ENCODE data around the gene CSNK1E. TPM values are rescaled to one million over a fixed set of nuclear protein-coding genes. Genes with fewer than 3 reads are reported as not detected.
A peak's percentile ranks its signal among the peaks of the same experiment; 100 is the strongest.

The CSNK1E gene
- polyA plus RNA-seq, 6 donors from 2014 or later, result 5.8 to 19.6 (median 10.0) TPM

GRCh38 chr22:38258895-38259294 is 58.3 kb downstream of the CSNK1E start:
- no peak for ATAC-seq (ENCODE audit: low read depth in 2 of 2)
- Mint-ChIP-seq H3K4me1 (peaks cover 14 to 29% (median 15%) of the 10 kb centered on the region in 3 donors), H3K4me3 (peak overlapping the region in 1 of 8 donors; percentile 5), H3K27me3 (no peaks in the 10 kb centered on the region), H3K27ac (peak overlapping the region in 1 of 6 donors; percentile 21), H3K36me3 (no peaks in the 10 kb centered on the region), H3K9me3 (peaks cover 0 to 1% (median 0%) of the 10 kb centered on the region in 7 donors)
- no peak for DNase-seq

GRCh38 chr22:38257650-38258250 is 59.5 kb downstream of the CSNK1E start:
- Mint-ChIP-seq H3K36me3 (no peaks in the 10 kb centered on the region), H3K4me1 (peaks cover 10 to 23% (median 15%) of the 10 kb centered on the region in 3 donors), H3K4me3 (no peak overlapping the region), H3K27me3 (no peaks in the 10 kb centered on the region), H3K27ac (no peak overlapping the region), H3K9me3 (peaks cover 0 to 1% (median 0%) of the 10 kb centered on the region in 7 donors)
- DNase-seq, result no peak
- ATAC-seq (ENCODE audit: low read depth in 2 of 2), result no peak

GRCh38 chr22:38257181-38257580 is 60.1 kb downstream of the CSNK1E start:
- Mint-ChIP-seq H3K27ac (no peak overlapping the region), H3K9me3 (peaks cover 0 to 1% (median 0%) of the 10 kb centered on the region in 7 donors), H3K4me3 (no peak overlapping the region), H3K27me3 (no peaks in the 10 kb centered on the region), H3K4me1 (peaks cover 10 to 20% (median 12%) of the 10 kb centered on the region in 3 donors), H3K36me3 (no peaks in the 10 kb centered on the region)
- no peak for DNase-seq
- ATAC-seq (ENCODE audit: low read depth in 2 of 2), result no peak

- H3K27ac Mint-ChIP-seq, result no peak overlapping the region
- peaks cover 0 to 2% (median 0%) of the 10 kb centered on the region in 7 donors for H3K9me3 Mint-ChIP-seq
- no peaks in the 10 kb centered on the region for H3K27me3 Mint-ChIP-seq
- peak overlapping the region in 1 of 8 donors; percentile 76 for H3K4me3 Mint-ChIP-seq
- no peak for DNase-seq
- no peak for ATAC-seq (ENCODE audit: low read depth in 2 of 2)
- H3K4me1 Mint-ChIP-seq, result peaks cover 8 to 17% (median 9%) of the 10 kb centered on the region in 3 donors
- H3K36me3 Mint-ChIP-seq, result no peaks in the 10 kb centered on the region
Observed at GRCh38 chr22:38255697-38256096, 61.5 kb downstream of the CSNK1E start.

GRCh38 chr22:38251341-38251692 is 65.9 kb downstream of the CSNK1E start:
- no peak overlapping the region for H3K27ac Mint-ChIP-seq
- no peak for DNase-seq
- peaks cover 0 to 7% (median 0%) of the 10 kb centered on the region in 7 donors for H3K9me3 Mint-ChIP-seq
- peaks cover 9 to 16% (median 13%) of the 10 kb centered on the region in 3 donors for H3K4me1 Mint-ChIP-seq
- H3K27me3 Mint-ChIP-seq, result no peaks in the 10 kb centered on the region
- no peak for ATAC-seq (ENCODE audit: low read depth in 2 of 2)
- no peak overlapping the region for H3K4me3 Mint-ChIP-seq
- peaks cover 0 to 17% of the 10 kb centered on the region in 2 donors for H3K36me3 Mint-ChIP-seq

- Mint-ChIP-seq H3K27ac (no peak overlapping the region), H3K4me1 (peaks cover 9 to 21% (median 13%) of the 10 kb centered on the region in 3 donors), H3K36me3 (peaks cover 0 to 17% of the 10 kb centered on the region in 2 donors), H3K9me3 (peaks cover 0 to 7% (median 0%) of the 10 kb centered on the region in 7 donors), H3K27me3 (no peaks in the 10 kb centered on the region), H3K4me3 (no peak overlapping the region)
- DNase-seq (no peak), ATAC-seq (ENCODE audit: low read depth in 2 of 2) (no peak)
Observed at GRCh38 chr22:38250643-38251340, 66.4 kb downstream of the CSNK1E start.

GRCh38 chr22:38249803-38250642 is 67.2 kb downstream of the CSNK1E start:
- no peak overlapping the region for H3K27ac Mint-ChIP-seq
- H3K36me3 Mint-ChIP-seq, result peaks cover 0 to 17% of the 10 kb centered on the region in 2 donors
- DNase-seq (no peak), ATAC-seq (ENCODE audit: low read depth in 2 of 2) (no peak)
- peaks cover 0 to 7% (median 0%) of the 10 kb centered on the region in 7 donors for H3K9me3 Mint-ChIP-seq
- peaks cover 9 to 21% (median 13%) of the 10 kb centered on the region in 3 donors for H3K4me1 Mint-ChIP-seq
- H3K27me3 Mint-ChIP-seq, result no peaks in the 10 kb centered on the region
- peak overlapping the region in 2 of 8 donors; percentile 30 to 44 for H3K4me3 Mint-ChIP-seq

GRCh38 chr22:38249301-38249700 is 67.9 kb downstream of the CSNK1E start:
- Mint-ChIP-seq H3K27ac (no peak overlapping the region), H3K27me3 (no peaks in the 10 kb centered on the region), H3K4me3 (no peak overlapping the region), H3K4me1 (peaks cover 9 to 21% (median 13%) of the 10 kb centered on the region in 3 donors), H3K9me3 (peaks cover 0 to 7% (median 0%) of the 10 kb centered on the region in 7 donors), H3K36me3 (peaks cover 0 to 17% of the 10 kb centered on the region in 2 donors)
- DNase-seq (no peak), ATAC-seq (ENCODE audit: low read depth in 2 of 2) (no peak)

GRCh38 chr22:38248280-38248679 is 69.0 kb downstream of the CSNK1E start:
- no peak overlapping the region for H3K4me3 Mint-ChIP-seq
- H3K4me1 Mint-ChIP-seq, result peaks cover 9 to 27% (median 13%) of the 10 kb centered on the region in 3 donors
- H3K27me3 Mint-ChIP-seq, result no peaks in the 10 kb centered on the region
- H3K9me3 Mint-ChIP-seq, result peaks cover 0 to 7% (median 0%) of the 10 kb centered on the region in 7 donors
- no peak for DNase-seq
- H3K27ac Mint-ChIP-seq, result no peak overlapping the region
- no peak for ATAC-seq (ENCODE audit: low read depth in 2 of 2)
- H3K36me3 Mint-ChIP-seq, result peaks cover 0 to 25% of the 10 kb centered on the region in 2 donors

GRCh38 chr22:38247713-38248112 is 69.5 kb downstream of the CSNK1E start:
- H3K36me3 Mint-ChIP-seq, result peaks cover 0 to 27% of the 10 kb centered on the region in 2 donors
- peaks cover 9 to 29% (median 13%) of the 10 kb centered on the region in 3 donors for H3K4me1 Mint-ChIP-seq
- ATAC-seq (ENCODE audit: low read depth in 2 of 2) (no peak), DNase-seq (no peak)
- H3K27me3 Mint-ChIP-seq, result no peaks in the 10 kb centered on the region
- H3K27ac Mint-ChIP-seq, result peak overlapping the region in 1 of 6 donors; percentile 24
- H3K4me3 Mint-ChIP-seq, result peak overlapping the region in 1 of 8 donors; percentile 15
- peaks cover 0 to 7% (median 0%) of the 10 kb centered on the region in 7 donors for H3K9me3 Mint-ChIP-seq

- peaks cover 0 to 27% of the 10 kb centered on the region in 2 donors for H3K36me3 Mint-ChIP-seq
- ATAC-seq (ENCODE audit: low read depth in 2 of 2) (no peak), DNase-seq (no peak)
- H3K27ac Mint-ChIP-seq, result peak overlapping the region in 1 of 6 donors; percentile 22
- H3K27me3 Mint-ChIP-seq, result no peaks in the 10 kb centered on the region
- no peak overlapping the region for H3K4me3 Mint-ChIP-seq
- peaks cover 0 to 7% (median 0%) of the 10 kb centered on the region in 7 donors for H3K9me3 Mint-ChIP-seq
- H3K4me1 Mint-ChIP-seq, result peaks cover 9 to 29% (median 13%) of the 10 kb centered on the region in 3 donors
Observed at GRCh38 chr22:38246692-38247091, 70.5 kb downstream of the CSNK1E start.

GRCh38 chr22:38246046-38246658 is 71.1 kb downstream of the CSNK1E start:
- peaks cover 0 to 7% (median 0%) of the 10 kb centered on the region in 7 donors for H3K9me3 Mint-ChIP-seq
- H3K36me3 Mint-ChIP-seq, result peaks cover 0 to 27% of the 10 kb centered on the region in 2 donors
- H3K27me3 Mint-ChIP-seq, result no peaks in the 10 kb centered on the region
- no peak overlapping the region for H3K27ac Mint-ChIP-seq
- H3K4me3 Mint-ChIP-seq, result no peak overlapping the region
- DNase-seq, result no peak
- H3K4me1 Mint-ChIP-seq, result peaks cover 9 to 29% (median 13%) of the 10 kb centered on the region in 3 donors
- no peak for ATAC-seq (ENCODE audit: low read depth in 2 of 2)

GRCh38 chr22:38244106-38244505 is 73.1 kb downstream of the CSNK1E start:
- Mint-ChIP-seq H3K4me3 (no peak overlapping the region), H3K27ac (peak overlapping the region in 2 of 6 donors; percentile 59 to 66), H3K9me3 (peaks cover 0 to 2% (median 0%) of the 10 kb centered on the region in 7 donors), H3K27me3 (no peaks in the 10 kb centered on the region), H3K36me3 (peaks cover 0 to 33% of the 10 kb centered on the region in 2 donors), H3K4me1 (peaks cover 9 to 24% (median 13%) of the 10 kb centered on the region in 3 donors)
- DNase-seq (no peak), ATAC-seq (ENCODE audit: low read depth in 2 of 2) (no peak)

Data from naive B cell (primary cell).